H9 (cell line): ENCODE measurements around the gene ZNF792. TPM values are rescaled to one million over a fixed set of nuclear protein-coding genes. Genes with fewer than 3 reads are reported as not detected.

Experiments used
- DNase-seq: peaks from one replicate; pipeline ENCODE4 v3.0.0-alpha.2; 2017
- H2AFZ ChIP-seq: one replicate; pipeline ENCODE4 v1.6.1; 2013; ENCODE audit warnings: mild to moderate bottlenecking, low read length, control low read depth, moderate library complexity
- H2AK5ac ChIP-seq: 2 replicates; pipeline ENCODE4 v1.6.1; 2013; ENCODE audit warnings: low read length, control low read depth, mixed read lengths; ENCODE audit not compliant: insufficient read length
- H2BK120ac ChIP-seq: one replicate; pipeline ENCODE4 v1.6.1; 2013; ENCODE audit warnings: low read depth, mild to moderate bottlenecking, low read length, control low read depth, inconsistent platforms; ENCODE audit not compliant: poor library complexity, severe bottlenecking
- H2BK12ac ChIP-seq: 2 replicates; pipeline ENCODE4 v1.6.1; 2013; ENCODE audit warnings: low read length, control low read depth, mixed read lengths, low read depth; ENCODE audit not compliant: insufficient read length
- H2BK15ac ChIP-seq: 2 replicates; pipeline ENCODE4 v1.6.1; 2013; ENCODE audit warnings: low read depth, low read length, control low read depth
- H2BK20ac ChIP-seq: one replicate; pipeline ENCODE4 v1.6.1; 2013; ENCODE audit warnings: low read depth, mild to moderate bottlenecking, low read length, control low read depth, inconsistent platforms; ENCODE audit not compliant: poor library complexity, severe bottlenecking
- H2BK5ac ChIP-seq: 2 replicates; pipeline ENCODE4 v1.6.1; 2013; ENCODE audit warnings: low read length, control low read depth, mixed read lengths; ENCODE audit not compliant: insufficient read length
- H3K14ac ChIP-seq: 2 replicates; pipeline ENCODE4 v1.6.1; 2013; ENCODE audit warnings: low read length, control low read depth; ENCODE audit not compliant: insufficient read depth
- H3K18ac ChIP-seq: 2 replicates; pipeline ENCODE4 v1.6.1; 2013; ENCODE audit warnings: low read depth, mild to moderate bottlenecking, mixed read lengths, low read length, control low read depth; ENCODE audit not compliant: insufficient read length
- H3K23ac ChIP-seq: 2 replicates; pipeline ENCODE4 v1.6.1; 2013; ENCODE audit warnings: low read length, control low read depth, mixed read lengths, low read depth; ENCODE audit not compliant: insufficient read length
- H3K23me2 ChIP-seq: 2 replicates; pipeline ENCODE4 v1.6.1; 2013; ENCODE audit warnings: low read depth, mild to moderate bottlenecking, mixed read lengths, low read length, control low read depth; ENCODE audit not compliant: insufficient read length, poor library complexity, severe bottlenecking
- H3K27ac ChIP-seq: 2 replicates; pipeline ENCODE4 v1.5.1; 2013; ENCODE audit warnings: low read length, control low read depth, mixed read lengths, low read depth; ENCODE audit not compliant: insufficient read length
- H3K27me3 ChIP-seq: 2 replicates; pipeline ENCODE4 v1.6.1; 2013; ENCODE audit warnings: low read length, control low read depth, inconsistent platforms; ENCODE audit not compliant: insufficient read depth
- H3K4ac ChIP-seq: 2 replicates; pipeline ENCODE4 v1.6.1; 2013; ENCODE audit warnings: low read depth, mild to moderate bottlenecking, control low read depth, inconsistent platforms, low read length, moderate library complexity
- H3K4me1 ChIP-seq: 2 replicates; pipeline ENCODE4 v1.6.1; 2013; ENCODE audit warnings: low read length, control low read depth, inconsistent platforms; ENCODE audit not compliant: insufficient read depth
- H3K4me2 ChIP-seq: 2 replicates; pipeline ENCODE4 v1.6.1; 2013; ENCODE audit warnings: low read length, control low read depth, mixed read lengths; ENCODE audit not compliant: insufficient read length, insufficient read depth
- H3K56ac ChIP-seq: 2 replicates; pipeline ENCODE4 v1.6.1; 2013; ENCODE audit warnings: low read depth, mild to moderate bottlenecking, mixed read lengths, low read length, control low read depth; ENCODE audit not compliant: insufficient read length
- H3K79me1 ChIP-seq: 2 replicates; pipeline ENCODE4 v1.6.1; 2013; ENCODE audit warnings: low read depth, mild to moderate bottlenecking, moderate library complexity, low read length, control low read depth, inconsistent platforms; ENCODE audit not compliant: insufficient read depth, poor library complexity, severe bottlenecking
- H3K79me2 ChIP-seq: 2 replicates; pipeline ENCODE4 v1.6.1; 2013; ENCODE audit warnings: low read length, control low read depth, inconsistent platforms; ENCODE audit not compliant: insufficient read depth
- H3K9ac ChIP-seq: 2 replicates; pipeline ENCODE4 v1.6.1; 2013; ENCODE audit warnings: low read length, control low read depth, mixed read lengths; ENCODE audit not compliant: insufficient read length; ENCODE audit errors: extremely low read depth
- H3K9me3 ChIP-seq: one replicate; pipeline ENCODE4 v1.6.1; 2013; ENCODE audit warnings: low read depth, low read length, inconsistent platforms; ENCODE audit not compliant: control insufficient read depth
- H3T11ph ChIP-seq: one replicate; pipeline ENCODE4 v1.6.1; 2013; ENCODE audit warnings: mild to moderate bottlenecking, low read length, control low read depth, inconsistent platforms
- H4K20me1 ChIP-seq: one replicate; pipeline ENCODE4 v1.6.1; 2013; ENCODE audit not compliant: control insufficient read depth, insufficient read length, insufficient read depth
- H4K5ac ChIP-seq: 2 replicates; pipeline ENCODE4 v1.6.1; 2013; ENCODE audit warnings: low read depth, mild to moderate bottlenecking, mixed read lengths, low read length, control low read depth; ENCODE audit not compliant: insufficient read length
- H4K8ac ChIP-seq: replicated peaks from 2 replicates; pipeline ENCODE4 v1.6.1; 2013; ENCODE audit warnings: low read length, control low read depth, mixed read lengths, low read depth; ENCODE audit not compliant: insufficient read length
- H4K91ac ChIP-seq: 2 replicates; pipeline ENCODE4 v1.6.1; 2013; ENCODE audit warnings: low read depth, mild to moderate bottlenecking, moderate library complexity, mixed read lengths, low read length, control low read depth; ENCODE audit not compliant: insufficient read length
- H3K27ac Mint-ChIP-seq, 3 experiments: 2 replicates in 2 of 3; 3 replicates in 1 of 3; pipeline ENCODE4 v1.8.0; 2020 to 2021; ENCODE audit warnings: mixed read lengths in 3 of 3, mild to moderate bottlenecking in 1 of 3, moderate library complexity in 1 of 3
- H3K27me3 Mint-ChIP-seq: 2 replicates; pipeline ENCODE4 v1.8.0; 2021; ENCODE audit warnings: low read depth, mild to moderate bottlenecking, moderate library complexity, mixed read lengths
- H3K36me3 Mint-ChIP-seq, 3 experiments: 2 replicates in 2 of 3; 3 replicates in 1 of 3; pipeline ENCODE4 v1.8.0; 2020 to 2021; ENCODE audit warnings: low read depth in 3 of 3, mixed read lengths in 3 of 3; ENCODE audit not compliant: insufficient read depth in 1 of 3
- H3K4me1 Mint-ChIP-seq, 2 experiments: 2 replicates each; pipeline ENCODE4 v1.8.0; 2020; ENCODE audit warnings: mixed read lengths in 2 of 2
- H3K4me3 Mint-ChIP-seq, 2 experiments: 2 replicates in 1 of 2; 3 replicates in 1 of 2; pipeline ENCODE4 v1.8.0; 2020 to 2021; ENCODE audit warnings: mild to moderate bottlenecking in 2 of 2, mixed read lengths in 2 of 2, moderate library complexity in 1 of 2
- H3K9me3 Mint-ChIP-seq, 2 experiments: 2 replicates in 1 of 2; 3 replicates in 1 of 2; pipeline ENCODE4 v1.8.0; 2020; ENCODE audit warnings: mild to moderate bottlenecking in 2 of 2, mixed read lengths in 2 of 2, moderate library complexity in 1 of 2
- CTCF ChIP-seq: fragments of 200-600 bp; sonication (generic); conservative IDR thresholded peaks from 3 replicates; pipeline ENCODE4 v1.8.0; 2021; ENCODE audit warnings: antibody characterized with exemption, mild to moderate bottlenecking
- WGBS: extraction: QIAGEN DNeasy Blood & Tissue Kit; methylation state at CpG from one replicate; pipeline ENCODE4 v1.1.7; 2013; ENCODE audit warnings: missing lambda C conversion rate, low lambda C conversion rate, mixed read lengths; ENCODE audit not compliant: insufficient read length; ENCODE audit errors: extremely low coverage; 5-methylcytosine and 5-hydroxymethylcytosine counted together
- total RNA-seq: library from RNA; stranded (reverse); gene quantifications from 2 replicates; pipeline ENCODE4 v1.2.1, GENCODE V29; 2021

Gene ZNF792
- total RNA-seq, 1 experiment from 2014 or later, result 8.3 TPM

DNA sequence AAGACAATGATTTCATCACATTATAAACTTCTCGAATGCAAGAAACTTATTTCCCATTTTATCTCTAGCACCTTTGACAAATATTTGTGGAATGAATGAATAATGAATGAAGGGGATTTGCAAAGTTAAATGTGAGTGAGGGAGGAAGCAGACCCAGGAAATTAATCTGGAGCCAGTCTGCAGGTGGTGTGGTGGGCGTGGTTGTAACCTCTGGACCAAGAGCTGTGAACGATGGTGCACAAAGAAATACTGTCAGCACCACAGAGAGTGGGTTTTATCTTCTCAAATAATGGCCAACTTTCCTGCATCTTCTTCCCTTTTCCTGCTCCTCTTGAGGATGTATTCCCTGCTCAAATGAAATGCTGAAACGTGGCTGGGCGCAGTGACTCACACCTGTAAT is 11.0 kb upstream of the ZNF792 start:
- no peak overlapping the region for H3K18ac ChIP-seq
- no peak overlapping the region for H2BK15ac ChIP-seq
- H2AK5ac ChIP-seq, result no peak overlapping the region
- H2BK12ac ChIP-seq, result no peak overlapping the region
- DNase-seq, result no peak
- peaks cover 15% of the 10 kb centered on the region for H3K27me3 Mint-ChIP-seq
- H2BK20ac ChIP-seq, result no peak overlapping the region
- H3K23ac ChIP-seq, result no peak overlapping the region
- H4K8ac ChIP-seq, result no peak overlapping the region
- no peak overlapping the region for H3K14ac ChIP-seq
- peaks cover 23% of the 10 kb centered on the region in 2 experiments for H3K9me3 Mint-ChIP-seq
- no peak overlapping the region for H3K4me2 ChIP-seq
- no peak for TF ChIP-seq CTCF
- no peak overlapping the region for H2AFZ ChIP-seq
- no peaks in the 10 kb centered on the region for H3K27me3 ChIP-seq
- no peak overlapping the region for H4K91ac ChIP-seq
- H3K9me3 ChIP-seq, result peaks cover 9% of the 10 kb centered on the region
- H2BK5ac ChIP-seq, result no peak overlapping the region
- no peak overlapping the region for H3K9ac ChIP-seq
- no peak overlapping the region for H4K5ac ChIP-seq
- H3K27ac Mint-ChIP-seq, result no peak overlapping the region
- no peaks in the 10 kb centered on the region for H3K79me2 ChIP-seq
- H3K23me2 ChIP-seq, result no peaks in the 10 kb centered on the region
- H4K20me1 ChIP-seq, result no peaks in the 10 kb centered on the region
- H3K4me1 Mint-ChIP-seq, result peaks cover 12 to 14% of the 10 kb centered on the region in 2 experiments
- no peaks in the 10 kb centered on the region for H3K79me1 ChIP-seq
- peak overlapping the region in 1 of 2 experiments; percentile 36; a peak in 1 of 5 replicates for H3K4me3 Mint-ChIP-seq
- WGBS, result no CpG with 5 or more reads among the region's 5 CpGs
- no peaks in the 10 kb centered on the region for H3K4me1 ChIP-seq
- H2BK120ac ChIP-seq, result no peak overlapping the region
- H3K4ac ChIP-seq, result no peak overlapping the region
- no peak overlapping the region for H3K56ac ChIP-seq
- no peak overlapping the region for H3T11ph ChIP-seq
- H3K36me3 Mint-ChIP-seq, result peaks cover 6 to 15% (median 10%) of the 10 kb centered on the region in 3 experiments
- no peak overlapping the region for H3K27ac ChIP-seq
